ENCODE data around the gene HMX1. TPM values are rescaled to one million over a fixed set of nuclear protein-coding genes. Genes with fewer than 3 reads are reported as not detected.

HMX1 gene
- total and polyA plus RNA-seq, 2 donors (not counting 1 experiment from before 2014, with no cell fraction given) = not detected

- no peak overlapping the region for H3K4me2 ChIP-seq (replicated peaks; ENCODE audit: low read depth, low read length, poor library complexity, severe bottlenecking)
- H2AFZ ChIP-seq (ENCODE audit: insufficient read depth, low read depth, low read length, poor library complexity, severe bottlenecking) = no peak overlapping the region
- TF ChIP-seq EZH2 (IDR thresholded peaks at IDR 0.05; ENCODE audit: borderline replicate concordance, insufficient read depth, low read depth, low read length, poor library complexity, severe bottlenecking) = no peak
- TF ChIP-seq, protein P1, sequence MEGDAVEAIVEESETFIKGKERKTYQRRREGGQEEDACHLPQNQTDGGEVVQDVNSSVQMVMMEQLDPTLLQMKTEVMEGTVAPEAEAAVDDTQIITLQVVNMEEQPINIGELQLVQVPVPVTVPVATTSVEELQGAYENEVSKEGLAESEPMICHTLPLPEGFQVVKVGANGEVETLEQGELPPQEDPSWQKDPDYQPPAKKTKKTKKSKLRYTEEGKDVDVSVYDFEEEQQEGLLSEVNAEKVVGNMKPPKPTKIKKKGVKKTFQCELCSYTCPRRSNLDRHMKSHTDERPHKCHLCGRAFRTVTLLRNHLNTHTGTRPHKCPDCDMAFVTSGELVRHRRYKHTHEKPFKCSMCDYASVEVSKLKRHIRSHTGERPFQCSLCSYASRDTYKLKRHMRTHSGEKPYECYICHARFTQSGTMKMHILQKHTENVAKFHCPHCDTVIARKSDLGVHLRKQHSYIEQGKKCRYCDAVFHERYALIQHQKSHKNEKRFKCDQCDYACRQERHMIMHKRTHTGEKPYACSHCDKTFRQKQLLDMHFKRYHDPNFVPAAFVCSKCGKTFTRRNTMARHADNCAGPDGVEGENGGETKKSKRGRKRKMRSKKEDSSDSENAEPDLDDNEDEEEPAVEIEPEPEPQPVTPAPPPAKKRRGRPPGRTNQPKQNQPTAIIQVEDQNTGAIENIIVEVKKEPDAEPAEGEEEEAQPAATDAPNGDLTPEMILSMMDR (IDR thresholded peaks at IDR 0.05) = no peak
- H3K9me3 Mint-ChIP-seq (ENCODE audit: insufficient read depth) = no peaks in the 10 kb centered on the region
- intact Hi-C loops (cut with micrococcal nuclease) = no loop called here
- H3K9ac ChIP-seq (ENCODE audit: low read length) = no peak overlapping the region
- POLR2A ChIA-PET = no interaction called here
- no peaks in the 10 kb centered on the region for H3K27me3 Mint-ChIP-seq
- H3K4me3 ChIP-seq (ENCODE audit: control extremely low read depth in 1 of 5, extremely low read depth in 1 of 5, insufficient read depth in 1 of 5, low read depth in 2 of 5, low read length in 4 of 5) = no peak overlapping the region
- no peak for DNase-seq
- ATAC-seq (ENCODE audit: low read depth) = no peak
- H4K20me1 ChIP-seq (ENCODE audit: control insufficient read depth, insufficient read depth, low read length, poor library complexity, severe bottlenecking) = no peaks in the 10 kb centered on the region
- no peaks in the 10 kb centered on the region for H3K4me1 ChIP-seq (ENCODE audit: control insufficient read depth in 2 of 2, insufficient read depth in 2 of 2, low read length in 2 of 2)
- H3K27ac Mint-ChIP-seq = no peak overlapping the region
- H3K27ac ChIP-seq (ENCODE audit: low read length in 2 of 2) = no peak overlapping the region
- no peaks in the 10 kb centered on the region for H3K4me1 Mint-ChIP-seq
- no peaks in the 10 kb centered on the region for H3K36me3 ChIP-seq (replicated peaks in 1 of 2; ENCODE audit: control extremely low read depth in 1 of 2, control insufficient read depth in 1 of 2, extremely low read depth in 1 of 2, insufficient read depth in 2 of 2, low read length in 1 of 2)
- WGBS (ENCODE audit: insufficient coverage) = 92% methylated on average over 10 of the region's 19 CpGs
- peaks cover 0 to 20% (median 0%) of the 10 kb centered on the region in 3 donors for H3K9me3 ChIP-seq (ENCODE audit: control extremely low read depth in 1 of 3, control insufficient read depth in 2 of 3, insufficient read depth in 1 of 3, low read length in 2 of 3)
- no peaks in the 10 kb centered on the region for H3K27me3 ChIP-seq (replicated peaks in 1 of 4; ENCODE audit: control extremely low read depth in 1 of 4, control insufficient read depth in 3 of 4, insufficient read depth in 4 of 4, low read length in 3 of 4)
- H3K79me2 ChIP-seq (ENCODE audit: control insufficient read depth, insufficient read depth, low read length) = no peaks in the 10 kb centered on the region
- H3K4me3 Mint-ChIP-seq = no peak overlapping the region
- CTCF ChIA-PET = no interaction called here
Measured at GRCh38 chr4:8837181-8837841, 34.3 kb downstream of the HMX1 start.

DNA sequence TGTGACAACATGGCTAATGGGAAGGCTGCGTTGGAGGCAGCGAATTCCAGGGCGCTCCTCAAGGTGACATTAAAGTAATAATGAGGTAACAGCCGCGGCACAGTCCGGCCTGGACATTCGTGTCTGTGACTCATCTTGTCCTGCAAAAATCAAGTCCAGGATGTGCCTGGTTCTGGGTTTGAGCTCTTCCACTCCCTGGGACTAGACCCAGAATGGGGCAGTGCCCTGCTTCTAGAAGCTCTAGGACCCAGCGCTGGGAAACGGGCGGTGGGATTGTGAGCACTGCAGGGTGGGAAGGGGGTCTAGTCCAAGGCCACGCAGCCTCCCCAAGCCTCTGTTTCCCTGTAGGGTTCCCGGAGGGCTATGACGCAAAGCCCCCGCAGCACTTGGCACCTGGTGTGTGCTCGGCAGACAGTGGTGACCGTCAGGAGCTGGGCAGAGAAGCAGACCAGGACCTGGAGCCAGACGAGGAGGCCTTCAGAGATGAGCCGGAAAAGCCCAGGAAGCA lies 34.9 kb downstream of the HMX1 start:
- peaks cover 0 to 23% (median 0%) of the 10 kb centered on the region in 3 donors for H3K9me3 ChIP-seq (ENCODE audit: control extremely low read depth in 1 of 3, control insufficient read depth in 2 of 3, insufficient read depth in 1 of 3, low read length in 2 of 3)
- H2AFZ ChIP-seq (ENCODE audit: insufficient read depth, low read depth, low read length, poor library complexity, severe bottlenecking) = no peak overlapping the region
- H3K4me1 Mint-ChIP-seq = no peaks in the 10 kb centered on the region
- no peak overlapping the region for H3K27ac Mint-ChIP-seq
- H3K27me3 ChIP-seq (replicated peaks in 1 of 4; ENCODE audit: control extremely low read depth in 1 of 4, control insufficient read depth in 3 of 4, insufficient read depth in 4 of 4, low read length in 3 of 4) = no peaks in the 10 kb centered on the region
- no peak overlapping the region for H3K27ac ChIP-seq (ENCODE audit: low read length in 2 of 2)
- POLR2A ChIA-PET = no interaction called here
- no peak for DNase-seq
- no peaks in the 10 kb centered on the region for H3K9me3 Mint-ChIP-seq (ENCODE audit: insufficient read depth)
- no peak overlapping the region for H3K4me3 ChIP-seq (ENCODE audit: control extremely low read depth in 1 of 5, extremely low read depth in 1 of 5, insufficient read depth in 1 of 5, low read depth in 2 of 5, low read length in 4 of 5)
- no peak overlapping the region for H3K4me3 Mint-ChIP-seq
- no peaks in the 10 kb centered on the region for H3K36me3 ChIP-seq (replicated peaks in 1 of 2; ENCODE audit: control extremely low read depth in 1 of 2, control insufficient read depth in 1 of 2, extremely low read depth in 1 of 2, insufficient read depth in 2 of 2, low read length in 1 of 2)
- no peaks in the 10 kb centered on the region for H3K27me3 Mint-ChIP-seq
- no peak overlapping the region for H3K9ac ChIP-seq (ENCODE audit: low read length)
- TF ChIP-seq, protein P1 (IDR thresholded peaks at IDR 0.05) = no peak
- no peak for TF ChIP-seq EZH2 (IDR thresholded peaks at IDR 0.05; ENCODE audit: borderline replicate concordance, insufficient read depth, low read depth, low read length, poor library complexity, severe bottlenecking)
- 96% methylated on average over 14 of the region's 18 CpGs for WGBS (ENCODE audit: insufficient coverage)
- ATAC-seq (ENCODE audit: low read depth) = no peak
- no peaks in the 10 kb centered on the region for H4K20me1 ChIP-seq (ENCODE audit: control insufficient read depth, insufficient read depth, low read length, poor library complexity, severe bottlenecking)
- H3K4me2 ChIP-seq (replicated peaks; ENCODE audit: low read depth, low read length, poor library complexity, severe bottlenecking) = no peak overlapping the region
- H3K4me1 ChIP-seq (ENCODE audit: control insufficient read depth in 2 of 2, insufficient read depth in 2 of 2, low read length in 2 of 2) = no peaks in the 10 kb centered on the region
- CTCF ChIA-PET = no interaction called here
- H3K79me2 ChIP-seq (ENCODE audit: control insufficient read depth, insufficient read depth, low read length) = no peaks in the 10 kb centered on the region
- intact Hi-C loops (cut with micrococcal nuclease) = no loop called here

Data from B cell (primary cell).